ENCODE data around the gene JHY. TPM values are rescaled to one million over a fixed set of nuclear protein-coding genes. Genes with fewer than 3 reads are reported as not detected.

The JHY gene
- total RNA-seq, 2 experiments from 2014 or later: 3.1 to 3.2 TPM

- peaks cover 5% of the 10 kb centered on the region for H3K4me1 Mint-ChIP-seq
- H3K9me3 Mint-ChIP-seq: no peaks in the 10 kb centered on the region
Observed at GRCh38 chr11:122895563-122895962, 13.0 kb downstream of the JHY start.

GRCh38 chr11:122897606-122898210 is 15.1 kb downstream of the JHY start:
- Mint-ChIP-seq H3K36me3 (no peaks in the 10 kb centered on the region), H3K9me3 (no peaks in the 10 kb centered on the region), H3K27ac (no peak overlapping the region), H3K27me3 (no peaks in the 10 kb centered on the region), H3K4me3 (no peak overlapping the region), H3K4me1 (peaks cover 7% of the 10 kb centered on the region)
- DNase-seq: no peak

More at GRCh38 chr11:122895563-122895962, 13.0 kb downstream of the JHY start:
- Mint-ChIP-seq H3K36me3 (no peaks in the 10 kb centered on the region), H3K27me3 (no peaks in the 10 kb centered on the region), H3K4me3 (no peak overlapping the region), H3K27ac (no peak overlapping the region)
- no peak for DNase-seq

DNA sequence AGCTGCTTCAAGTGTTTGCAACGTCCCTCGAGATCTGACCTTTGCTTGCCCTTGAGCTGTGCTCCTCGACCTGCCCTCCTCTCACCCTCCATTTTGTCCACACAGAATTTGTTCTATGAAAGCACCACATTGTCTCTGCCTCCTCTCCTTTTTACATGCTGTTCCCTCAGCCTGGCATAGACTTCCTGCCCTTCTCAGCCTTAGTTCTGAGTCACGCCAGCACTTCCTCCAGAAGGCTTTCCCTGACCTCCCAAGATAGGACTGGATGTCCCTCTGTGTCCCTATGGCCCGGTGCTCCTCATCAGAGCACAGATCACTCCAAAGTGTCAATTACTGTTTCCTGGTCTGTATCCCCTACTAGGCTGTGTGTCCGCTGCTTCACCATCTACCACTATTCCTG is 16.2 kb downstream of the JHY start:
- peaks cover 7% of the 10 kb centered on the region for H3K4me1 Mint-ChIP-seq
- no peak for DNase-seq
- no peak overlapping the region for H3K27ac Mint-ChIP-seq
- H3K36me3 Mint-ChIP-seq: no peaks in the 10 kb centered on the region
- no peak overlapping the region for H3K4me3 Mint-ChIP-seq
- no peaks in the 10 kb centered on the region for H3K27me3 Mint-ChIP-seq
- H3K9me3 Mint-ChIP-seq: no peaks in the 10 kb centered on the region

- H3K4me3 Mint-ChIP-seq: no peak overlapping the region
- DNase-seq: no peak
- no peaks in the 10 kb centered on the region for H3K27me3 Mint-ChIP-seq
- H3K36me3 Mint-ChIP-seq: no peaks in the 10 kb centered on the region
- H3K9me3 Mint-ChIP-seq: no peaks in the 10 kb centered on the region
- H3K27ac Mint-ChIP-seq: no peak overlapping the region
- H3K4me1 Mint-ChIP-seq: peaks cover 2% of the 10 kb centered on the region
Observed at GRCh38 chr11:122900587-122901202, 18.1 kb downstream of the JHY start.

- peaks cover 2% of the 10 kb centered on the region for H3K4me1 Mint-ChIP-seq
- no peak overlapping the region for H3K4me3 Mint-ChIP-seq
- H3K9me3 Mint-ChIP-seq: no peaks in the 10 kb centered on the region
- H3K27me3 Mint-ChIP-seq: no peaks in the 10 kb centered on the region
- no peaks in the 10 kb centered on the region for H3K36me3 Mint-ChIP-seq
- no peak overlapping the region for H3K27ac Mint-ChIP-seq
- no peak for DNase-seq
Observed at GRCh38 chr11:122902951-122903350, 20.4 kb downstream of the JHY start.

GRCh38 chr11:122910775-122911174 is 28.2 kb downstream of the JHY start:
- H3K27ac Mint-ChIP-seq: no peak overlapping the region
- no peaks in the 10 kb centered on the region for H3K4me1 Mint-ChIP-seq
- H3K27me3 Mint-ChIP-seq: no peaks in the 10 kb centered on the region
- DNase-seq: peak; percentile 10
- H3K4me3 Mint-ChIP-seq: no peak overlapping the region
- no peaks in the 10 kb centered on the region for H3K36me3 Mint-ChIP-seq
- no peaks in the 10 kb centered on the region for H3K9me3 Mint-ChIP-seq

DNA sequence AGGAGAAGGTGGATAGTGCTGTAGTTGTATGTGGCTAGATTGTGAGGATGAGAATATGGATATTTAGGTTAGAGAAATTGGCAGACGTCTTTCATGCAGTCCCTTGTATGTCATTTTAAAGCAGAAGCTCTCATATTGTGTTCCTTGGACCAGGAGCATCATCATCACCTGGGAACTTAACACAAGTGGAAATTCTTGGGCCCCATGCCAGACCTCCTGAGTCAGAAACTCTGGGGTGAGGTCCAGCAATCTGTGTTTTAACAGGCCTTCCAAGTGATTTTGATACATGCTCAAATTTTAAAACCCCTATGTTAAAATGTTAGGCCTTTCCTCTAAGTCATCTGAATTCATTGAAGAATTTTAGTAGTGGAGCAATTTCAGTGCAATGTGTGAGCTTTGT is 34.8 kb downstream of the JHY start:
- Mint-ChIP-seq H3K9me3 (no peaks in the 10 kb centered on the region), H3K4me1 (no peaks in the 10 kb centered on the region), H3K27ac (no peak overlapping the region), H3K27me3 (no peaks in the 10 kb centered on the region), H3K4me3 (no peak overlapping the region), H3K36me3 (no peaks in the 10 kb centered on the region)
- no peak for DNase-seq

DNA sequence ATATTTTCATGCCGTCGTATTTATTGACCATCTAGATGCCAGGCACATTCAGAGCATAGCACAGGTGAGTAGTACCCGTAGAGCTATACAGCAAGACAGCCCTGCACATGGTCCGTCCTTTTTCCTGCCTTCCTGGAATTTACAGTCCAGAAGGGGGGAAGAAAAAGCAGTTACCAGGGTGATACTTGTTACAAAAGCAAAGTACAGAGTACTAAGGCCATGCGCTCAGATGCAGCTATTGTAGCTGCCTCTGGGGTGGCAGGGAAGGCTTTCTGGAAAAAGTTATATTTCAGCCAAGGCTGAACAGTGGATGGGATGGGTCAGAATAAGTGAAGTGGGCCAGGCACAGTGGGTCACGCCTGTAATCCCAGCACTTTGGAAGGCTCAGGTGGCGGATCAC is 36.2 kb downstream of the JHY start:
- Mint-ChIP-seq H3K36me3 (no peaks in the 10 kb centered on the region), H3K9me3 (no peaks in the 10 kb centered on the region), H3K4me3 (no peak overlapping the region), H3K27me3 (no peaks in the 10 kb centered on the region), H3K27ac (no peak overlapping the region), H3K4me1 (no peaks in the 10 kb centered on the region)
- DNase-seq: no peak

DNA sequence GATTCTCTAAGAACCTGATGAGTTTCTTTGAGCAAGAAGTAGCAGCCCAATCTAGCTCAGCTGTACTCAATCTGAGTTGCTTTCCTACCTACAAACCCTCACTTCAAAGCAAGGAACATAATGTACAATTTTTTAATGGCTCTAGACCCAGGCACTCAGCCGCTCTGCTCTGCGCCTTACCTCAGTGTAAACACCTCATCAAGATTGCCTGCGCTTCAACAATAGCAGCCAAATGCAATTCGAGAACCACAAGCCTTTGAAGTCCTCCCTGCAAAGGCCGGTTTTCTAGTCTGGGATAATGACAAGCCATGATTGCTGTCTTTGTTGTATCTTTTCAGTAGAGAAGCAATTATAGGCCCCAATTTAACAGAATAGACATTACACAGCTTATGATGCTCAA is 38.0 kb downstream of the JHY start:
- H3K4me1 Mint-ChIP-seq: no peaks in the 10 kb centered on the region
- DNase-seq: no peak
- H3K27me3 Mint-ChIP-seq: no peaks in the 10 kb centered on the region
- H3K27ac Mint-ChIP-seq: no peak overlapping the region
- H3K9me3 Mint-ChIP-seq: no peaks in the 10 kb centered on the region
- H3K4me3 Mint-ChIP-seq: no peak overlapping the region
- no peaks in the 10 kb centered on the region for H3K36me3 Mint-ChIP-seq

GRCh38 chr11:122922893-122923292 is 40.3 kb downstream of the JHY start:
- no peak for DNase-seq
- H3K36me3 Mint-ChIP-seq: no peaks in the 10 kb centered on the region
- H3K4me1 Mint-ChIP-seq: no peaks in the 10 kb centered on the region
- H3K4me3 Mint-ChIP-seq: no peak overlapping the region
- H3K9me3 Mint-ChIP-seq: no peaks in the 10 kb centered on the region
- H3K27me3 Mint-ChIP-seq: no peaks in the 10 kb centered on the region
- no peak overlapping the region for H3K27ac Mint-ChIP-seq

GRCh38 chr11:122923302-122923701 is 40.7 kb downstream of the JHY start:
- H3K4me3 Mint-ChIP-seq: no peak overlapping the region
- no peak overlapping the region for H3K27ac Mint-ChIP-seq
- H3K4me1 Mint-ChIP-seq: no peaks in the 10 kb centered on the region
- no peaks in the 10 kb centered on the region for H3K36me3 Mint-ChIP-seq
- no peaks in the 10 kb centered on the region for H3K27me3 Mint-ChIP-seq
- H3K9me3 Mint-ChIP-seq: no peaks in the 10 kb centered on the region
- DNase-seq: no peak

- Mint-ChIP-seq H3K4me3 (no peak overlapping the region), H3K4me1 (no peaks in the 10 kb centered on the region), H3K27me3 (no peaks in the 10 kb centered on the region), H3K36me3 (no peaks in the 10 kb centered on the region), H3K27ac (no peak overlapping the region), H3K9me3 (no peaks in the 10 kb centered on the region)
- DNase-seq: no peak
Observed at GRCh38 chr11:122931510-122931909, 49.0 kb downstream of the JHY start.

- Mint-ChIP-seq H3K27me3 (no peaks in the 10 kb centered on the region), H3K4me1 (no peaks in the 10 kb centered on the region), H3K4me3 (no peak overlapping the region), H3K9me3 (no peaks in the 10 kb centered on the region), H3K36me3 (no peaks in the 10 kb centered on the region), H3K27ac (no peak overlapping the region)
- DNase-seq: no peak
Observed at GRCh38 chr11:122933416-122933815, 50.9 kb downstream of the JHY start.

GRCh38 chr11:122937983-122938382 is 55.4 kb downstream of the JHY start:
- no peak for DNase-seq
- Mint-ChIP-seq H3K36me3 (no peaks in the 10 kb centered on the region), H3K4me1 (no peaks in the 10 kb centered on the region), H3K27me3 (no peaks in the 10 kb centered on the region), H3K27ac (no peak overlapping the region), H3K4me3 (no peak overlapping the region), H3K9me3 (no peaks in the 10 kb centered on the region)

- no peak overlapping the region for H3K27ac Mint-ChIP-seq
- no peaks in the 10 kb centered on the region for H3K27me3 Mint-ChIP-seq
- H3K36me3 Mint-ChIP-seq: no peaks in the 10 kb centered on the region
- no peak for DNase-seq
- no peaks in the 10 kb centered on the region for H3K4me1 Mint-ChIP-seq
- H3K4me3 Mint-ChIP-seq: no peak overlapping the region
- no peaks in the 10 kb centered on the region for H3K9me3 Mint-ChIP-seq
Observed at GRCh38 chr11:122938557-122938956, 56.0 kb downstream of the JHY start.

DNA sequence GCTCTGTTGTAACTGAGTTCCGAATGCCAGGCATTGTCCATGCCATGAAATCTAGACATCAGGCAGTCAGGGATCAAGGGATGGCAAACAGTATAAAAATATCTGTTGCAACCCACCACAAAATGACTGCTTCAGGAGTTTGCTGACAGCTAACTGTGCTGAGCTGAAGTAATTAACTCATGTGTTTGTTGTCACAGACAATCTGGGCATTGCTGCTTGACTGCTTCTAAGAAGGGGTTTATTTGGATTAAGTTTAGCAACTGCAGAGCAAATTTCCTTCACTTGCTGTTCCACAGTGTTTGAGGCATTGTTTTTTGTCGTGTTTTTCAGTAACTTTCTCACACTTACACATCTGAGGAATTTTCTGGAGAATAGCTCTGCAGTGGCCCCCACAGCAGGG is 68.7 kb downstream of the JHY start:
- H3K36me3 Mint-ChIP-seq: no peaks in the 10 kb centered on the region

More for the DNA sequence above, 68.7 kb downstream of the JHY start:
- Mint-ChIP-seq H3K4me1 (peaks cover 4% of the 10 kb centered on the region), H3K27me3 (no peaks in the 10 kb centered on the region), H3K27ac (no peak overlapping the region), H3K9me3 (no peaks in the 10 kb centered on the region), H3K4me3 (no peak overlapping the region)
- DNase-seq: no peak

Data from activated naive CD8-positive, alpha-beta T cell treated with anti-CD3 and anti-CD28 coated beads for 36 hours (primary cell).